Tongue (tissue), 2 donors: ENCODE data around the gene GPR143. TPM values are rescaled to one million over a fixed set of nuclear protein-coding genes. Genes with fewer than 3 reads are reported as not detected.
A peak's percentile ranks its signal among the peaks of the same experiment; 100 is the strongest.
"Not testable (repeated sequence)": the region's sequence is repeated elsewhere in the genome, so short reads cannot be mapped to it uniquely, and the experiment has no call there.

Source experiments
- DNase-seq: peaks from one replicate; pipeline ENCODE4 v3.0.0-alpha.2; 2015
- total RNA-seq: library from RNA; depleted of rRNA; stranded (reverse); fragments of >200 nt; gene quantifications from one replicate; pipeline ENCODE4 v1.2.3, GENCODE V29; 2014

The GPR143 gene
- not detected for total RNA-seq

DNA sequence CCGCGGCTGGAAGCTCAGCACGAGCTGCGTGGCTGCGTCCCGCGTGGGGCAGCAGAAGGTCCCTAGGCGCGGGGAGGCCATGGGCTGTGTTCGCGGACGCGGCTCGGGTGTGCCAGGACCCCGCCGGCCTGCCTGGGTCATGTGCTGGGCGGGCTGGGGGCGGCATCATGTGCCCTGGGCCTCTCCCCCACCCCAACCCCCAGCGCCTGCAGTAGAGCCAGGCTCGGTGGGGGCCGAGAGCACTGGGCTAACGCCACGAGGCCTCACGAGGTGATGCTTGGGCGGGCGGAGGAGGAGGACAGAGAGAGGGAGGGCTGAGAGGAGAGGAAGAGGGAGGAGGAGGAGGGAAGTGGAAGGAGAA lies at the start of gene GPR143:
GPR143 (minus strand) TSS at position 111 of the 361 bp plus-strand sequence; CDS start at position 81, 30 bp downstream.
- no peak for DNase-seq

DNA sequence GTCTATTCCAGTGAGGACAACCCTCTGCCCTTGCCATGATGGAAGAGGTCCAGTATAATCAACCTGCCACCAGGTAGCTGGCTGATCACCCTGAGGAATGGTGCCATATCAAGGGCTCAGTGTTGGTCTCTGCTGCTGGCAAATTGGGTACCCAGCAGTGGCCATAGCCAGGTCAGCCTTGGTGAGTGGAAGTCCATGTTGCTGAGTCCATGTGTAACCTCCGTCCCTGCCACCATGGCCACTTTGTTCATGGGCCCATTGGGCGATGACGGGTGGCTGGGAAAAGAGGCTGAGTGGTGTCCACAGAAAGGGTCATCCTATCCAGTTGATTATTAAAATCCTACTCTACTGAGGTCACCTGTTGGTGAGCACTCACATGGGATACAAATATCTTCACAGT lies 45.4 kb upstream of the GPR143 start:
- DNase-seq, result not testable (repeated sequence)

DNA sequence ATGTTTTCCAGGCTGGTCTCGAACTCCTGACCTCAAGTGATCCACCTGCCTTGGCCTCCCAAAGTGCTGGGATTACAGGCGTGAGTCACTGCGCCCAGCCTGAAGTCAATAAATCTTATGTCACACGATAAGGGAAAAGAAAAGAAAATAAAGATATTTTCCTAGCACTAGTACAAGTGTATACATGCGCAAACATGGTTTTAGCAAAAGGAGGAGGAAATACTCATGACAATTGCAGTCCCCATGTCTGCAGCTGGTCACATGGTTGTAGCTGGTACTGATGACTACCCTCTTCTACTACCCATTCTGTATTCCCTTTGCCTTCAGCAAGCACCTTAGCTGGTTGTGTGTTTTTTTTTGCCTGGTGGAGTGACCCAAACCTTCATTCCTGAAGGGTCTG lies 44.2 kb upstream of the GPR143 start:
- not testable (repeated sequence) for DNase-seq

DNA sequence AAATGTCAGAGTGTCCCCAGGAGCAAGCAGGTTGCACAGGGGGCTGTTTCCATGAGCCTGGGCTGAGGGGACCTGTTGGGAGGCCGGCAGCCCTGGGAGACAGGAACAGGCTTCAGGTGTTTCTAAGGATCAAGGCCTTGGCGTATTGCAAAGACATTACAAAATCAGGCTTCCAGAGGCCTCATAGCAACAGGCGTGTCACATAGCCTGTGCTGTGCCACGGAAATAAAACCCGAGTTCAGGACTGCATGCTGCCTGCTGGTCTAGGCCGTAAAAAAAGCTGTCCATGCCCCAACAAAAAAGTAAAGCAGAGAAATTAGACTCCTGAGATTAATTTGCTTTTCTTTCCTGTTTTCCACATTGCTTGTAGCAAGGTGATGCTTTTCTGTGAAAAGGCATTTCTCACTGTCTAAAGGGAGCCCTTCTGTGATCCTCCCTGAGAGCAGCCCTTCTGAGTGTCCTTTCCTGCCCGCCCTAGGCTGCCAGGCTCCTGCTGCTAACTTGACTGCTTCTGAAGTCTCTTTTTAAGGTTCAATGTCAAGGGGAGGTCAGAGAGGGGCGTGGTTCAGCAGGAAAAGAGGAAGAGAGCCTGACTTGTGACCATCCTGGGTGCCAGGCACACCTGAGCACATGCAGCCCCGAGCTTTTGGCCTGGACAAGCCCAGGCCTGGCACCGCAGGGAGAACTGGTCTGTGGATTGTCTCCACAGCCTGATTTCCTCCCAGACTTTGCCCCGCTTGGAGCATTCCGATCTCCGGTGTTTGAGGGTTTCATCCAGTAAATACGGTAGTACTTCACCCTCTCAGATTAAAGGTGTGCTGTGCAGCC lies 41.9 kb upstream of the GPR143 start:
- no peak for DNase-seq

DNA sequence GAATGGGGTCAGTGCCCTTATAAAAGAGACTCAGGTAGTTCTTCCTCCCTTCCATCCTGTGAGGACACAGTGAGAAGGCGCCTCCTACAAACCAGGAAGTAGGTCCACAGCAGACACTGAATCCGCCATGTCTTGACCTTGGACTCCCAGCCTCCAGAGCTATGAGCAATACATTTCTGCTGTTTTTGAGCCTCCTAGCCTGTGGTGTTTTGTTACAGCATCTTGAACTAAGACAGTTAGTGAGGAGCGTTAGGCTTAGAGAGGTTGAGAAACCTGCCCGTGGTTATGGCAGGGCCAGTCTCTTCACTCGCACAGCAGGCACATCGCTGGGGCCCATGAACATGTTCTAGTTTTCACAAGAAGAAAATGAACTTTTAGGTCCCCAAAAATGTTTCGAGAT lies 40.3 kb upstream of the GPR143 start:
- no peak for DNase-seq

DNA sequence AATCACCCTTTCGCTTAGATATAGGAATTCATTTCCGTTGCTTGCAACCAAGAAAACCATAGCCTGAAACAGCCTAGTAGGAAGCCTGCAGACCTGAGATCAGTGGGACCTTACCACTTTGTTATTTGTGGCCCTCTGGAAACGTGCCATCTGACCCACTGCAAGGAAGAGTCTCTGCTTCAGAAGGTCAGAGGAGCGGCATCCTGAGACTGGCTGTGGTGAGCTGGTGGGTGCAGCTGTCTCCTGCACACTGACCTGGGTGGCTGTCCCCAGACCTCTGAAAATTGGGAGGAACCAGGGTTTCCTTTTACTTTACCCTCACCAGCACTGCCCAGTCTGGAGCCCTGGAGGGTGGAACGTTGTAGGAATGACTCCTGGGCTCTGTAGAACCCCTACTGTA lies 38.8 kb upstream of the GPR143 start:
- no peak for DNase-seq

DNA sequence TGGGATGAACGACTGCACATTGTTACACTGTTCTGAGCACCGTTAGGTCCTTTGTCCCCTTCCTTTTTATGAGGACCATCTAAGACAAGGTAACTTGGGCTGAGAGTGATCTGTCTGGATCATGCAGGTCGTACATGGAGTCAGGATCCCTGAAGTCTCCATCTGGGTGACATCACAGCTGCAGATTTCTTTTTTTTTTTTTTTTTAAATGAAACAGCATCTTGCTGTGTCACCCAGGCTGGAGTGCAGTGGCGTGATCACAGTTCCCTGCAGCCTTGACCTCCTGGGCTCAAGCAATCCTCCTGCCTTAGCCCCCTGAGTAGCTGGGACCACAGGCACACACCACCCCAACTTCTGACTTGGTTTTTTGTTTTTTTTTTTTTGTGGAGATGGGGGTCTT lies 37.1 kb upstream of the GPR143 start:
- no peak for DNase-seq

DNA sequence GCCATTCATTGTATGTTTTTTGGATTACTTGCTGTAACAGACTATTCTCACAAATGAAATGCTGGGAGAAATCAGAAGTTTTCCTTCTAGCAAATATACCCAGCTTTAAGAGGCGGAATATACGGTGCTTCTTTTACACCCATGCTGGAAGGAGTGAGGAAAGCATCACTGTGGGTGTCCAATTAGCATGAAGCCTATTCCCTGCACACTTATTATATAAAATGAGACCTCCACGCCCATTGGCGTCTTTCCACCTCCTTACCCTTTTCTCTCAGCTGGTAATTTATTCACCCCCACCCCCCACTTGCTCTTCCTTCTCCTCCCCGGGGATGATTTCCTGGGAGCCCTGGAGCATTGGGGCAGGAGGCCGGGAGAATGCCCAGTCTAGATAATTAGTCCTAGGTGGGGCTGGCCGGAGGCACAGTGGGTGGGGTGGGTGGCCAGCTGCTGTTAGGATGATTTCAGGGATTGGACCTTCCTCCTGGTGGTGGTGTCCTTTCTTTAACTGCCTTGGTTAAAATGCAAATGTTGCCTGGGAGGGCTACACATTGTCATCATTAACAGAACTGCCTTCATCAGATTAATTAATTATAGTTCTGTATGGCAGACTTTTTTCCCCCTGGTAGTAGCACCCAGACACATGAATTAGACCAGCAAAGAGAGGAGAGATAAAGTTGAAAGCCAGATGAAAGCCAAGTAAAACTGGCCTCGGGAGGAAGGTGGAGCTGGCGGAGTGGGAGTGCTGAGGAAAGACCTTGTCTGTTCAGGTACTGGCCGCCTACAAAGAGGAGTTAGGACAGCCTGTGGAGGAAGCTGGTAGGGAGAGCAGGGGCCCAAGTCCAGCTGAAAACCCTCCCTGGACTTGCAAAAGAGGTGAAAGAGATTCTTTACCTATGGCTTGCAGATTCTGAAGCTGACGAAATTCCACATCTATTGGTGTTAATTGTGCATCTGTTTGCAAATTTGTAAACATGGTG lies 32.0 kb upstream of the GPR143 start:
- DNase-seq, result no peak

DNA sequence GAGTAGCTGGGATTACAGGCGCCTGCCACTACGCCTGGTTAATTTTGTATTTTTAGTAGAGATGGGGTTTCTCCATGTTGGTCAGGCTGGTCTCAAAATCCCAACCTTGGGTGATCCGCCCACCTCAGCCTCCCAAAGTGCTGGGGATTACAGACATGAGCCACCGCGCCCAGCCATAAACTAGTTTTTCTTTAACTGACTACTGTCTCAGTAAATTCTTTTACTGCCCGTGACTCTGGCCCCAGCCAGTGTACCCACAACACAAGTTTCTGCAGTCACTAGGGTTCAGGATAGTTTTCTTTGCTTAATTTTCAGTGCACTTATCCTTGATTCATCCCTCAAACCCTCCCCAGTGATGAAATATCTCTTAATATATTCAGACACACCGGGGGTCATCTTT lies 28.8 kb upstream of the GPR143 start:
- DNase-seq, result no peak

DNA sequence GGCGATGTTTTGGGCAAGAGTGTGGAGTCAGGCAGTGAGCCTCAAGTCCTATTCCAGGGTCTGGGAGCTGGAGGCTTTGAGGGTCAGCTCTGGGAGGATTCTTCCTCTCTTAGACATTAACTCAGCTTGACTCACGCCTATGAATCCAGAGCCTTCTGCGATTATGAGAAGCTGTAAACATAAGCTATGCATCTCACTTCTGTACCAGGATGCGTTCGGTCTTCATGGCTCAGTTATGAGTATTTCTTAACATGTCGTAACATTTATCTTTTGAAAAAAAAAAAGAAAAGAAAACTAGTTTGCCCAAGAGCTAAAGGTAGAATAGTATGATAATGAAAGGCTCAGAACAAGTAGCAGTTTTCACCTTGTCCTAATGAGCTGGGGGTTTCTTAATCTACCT lies 25.2 kb upstream of the GPR143 start:
- no peak for DNase-seq

DNA sequence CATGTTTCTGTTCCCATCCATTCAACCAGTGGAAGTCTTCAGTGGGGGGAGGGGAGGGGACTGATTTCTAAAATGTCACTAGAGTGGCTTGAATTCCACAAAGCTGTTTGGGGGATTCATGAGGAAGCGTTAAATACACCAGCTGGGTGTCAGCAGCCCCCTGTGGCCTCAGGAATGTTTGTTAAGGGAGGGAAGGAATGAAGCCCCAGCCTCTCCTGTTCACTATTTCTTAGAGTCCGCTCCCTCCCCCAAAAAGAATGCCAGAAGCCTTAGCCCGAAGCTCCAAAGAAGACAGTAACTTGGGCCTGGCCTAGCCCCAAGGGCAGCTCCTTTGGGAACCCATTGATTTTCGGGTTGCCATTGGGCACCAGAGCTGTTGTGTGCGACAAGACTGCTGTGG lies 23.9 kb upstream of the GPR143 start:
- DNase-seq, result no peak

DNA sequence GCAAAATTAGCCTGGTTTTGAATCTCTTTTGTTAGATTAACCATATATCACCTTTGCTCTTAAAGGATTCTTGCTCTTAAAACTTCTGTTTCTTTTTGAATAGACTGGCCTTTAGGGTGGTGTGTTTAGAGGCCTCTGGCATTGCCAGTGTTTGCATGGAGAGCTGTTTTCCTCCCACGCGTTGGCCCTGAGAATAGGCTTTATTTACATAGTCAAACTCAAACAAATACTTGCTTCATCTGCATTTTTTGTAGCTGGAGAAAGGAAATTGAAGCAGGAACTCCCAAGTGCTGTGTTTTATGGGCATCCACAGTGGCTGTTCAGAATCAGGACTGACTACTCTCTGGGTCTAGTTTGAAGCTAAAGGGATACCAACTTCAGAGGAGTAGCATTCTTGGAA lies 23.3 kb upstream of the GPR143 start:
- no peak for DNase-seq

DNA sequence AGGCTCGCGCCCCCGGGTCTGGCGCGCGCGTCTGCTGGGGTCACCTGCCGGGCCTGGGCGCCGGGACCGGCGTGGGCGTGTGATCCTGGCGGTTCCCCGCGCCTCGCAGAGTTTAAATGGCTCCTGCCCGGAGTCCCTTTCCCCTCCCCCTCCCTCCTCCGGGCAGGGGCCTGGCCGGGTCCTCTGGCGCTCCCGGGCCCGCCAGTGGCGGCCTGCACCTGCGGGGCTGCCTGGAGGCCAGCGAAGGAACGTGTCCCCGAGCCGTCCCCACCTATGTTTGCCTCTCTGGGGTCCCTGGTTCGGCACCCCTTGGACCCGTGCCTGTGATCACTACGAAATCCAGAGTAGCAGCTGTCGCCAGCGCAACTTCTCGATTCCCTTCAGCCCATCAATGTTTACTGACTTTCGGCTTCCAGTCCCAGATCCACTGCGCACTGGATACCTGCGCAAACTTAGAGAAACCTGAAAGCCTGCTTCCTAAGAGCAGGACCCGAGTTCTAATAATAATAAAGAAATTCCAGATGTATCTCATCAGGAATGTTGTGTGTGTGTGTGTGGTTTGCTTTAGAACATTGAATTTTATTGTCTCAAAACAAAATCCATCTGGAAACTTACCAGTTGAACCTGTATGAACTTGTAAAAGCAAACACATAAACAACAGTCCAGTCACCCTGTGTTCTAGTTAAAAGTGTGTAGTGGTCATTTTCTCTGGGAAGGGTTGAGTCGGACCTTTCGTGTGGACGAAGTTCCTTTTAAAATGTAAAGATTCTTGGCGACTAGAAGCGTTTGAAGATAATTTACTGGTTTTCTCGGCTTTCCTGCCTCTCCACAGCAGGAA lies 21.4 kb upstream of the GPR143 start:
- no peak for DNase-seq

DNA sequence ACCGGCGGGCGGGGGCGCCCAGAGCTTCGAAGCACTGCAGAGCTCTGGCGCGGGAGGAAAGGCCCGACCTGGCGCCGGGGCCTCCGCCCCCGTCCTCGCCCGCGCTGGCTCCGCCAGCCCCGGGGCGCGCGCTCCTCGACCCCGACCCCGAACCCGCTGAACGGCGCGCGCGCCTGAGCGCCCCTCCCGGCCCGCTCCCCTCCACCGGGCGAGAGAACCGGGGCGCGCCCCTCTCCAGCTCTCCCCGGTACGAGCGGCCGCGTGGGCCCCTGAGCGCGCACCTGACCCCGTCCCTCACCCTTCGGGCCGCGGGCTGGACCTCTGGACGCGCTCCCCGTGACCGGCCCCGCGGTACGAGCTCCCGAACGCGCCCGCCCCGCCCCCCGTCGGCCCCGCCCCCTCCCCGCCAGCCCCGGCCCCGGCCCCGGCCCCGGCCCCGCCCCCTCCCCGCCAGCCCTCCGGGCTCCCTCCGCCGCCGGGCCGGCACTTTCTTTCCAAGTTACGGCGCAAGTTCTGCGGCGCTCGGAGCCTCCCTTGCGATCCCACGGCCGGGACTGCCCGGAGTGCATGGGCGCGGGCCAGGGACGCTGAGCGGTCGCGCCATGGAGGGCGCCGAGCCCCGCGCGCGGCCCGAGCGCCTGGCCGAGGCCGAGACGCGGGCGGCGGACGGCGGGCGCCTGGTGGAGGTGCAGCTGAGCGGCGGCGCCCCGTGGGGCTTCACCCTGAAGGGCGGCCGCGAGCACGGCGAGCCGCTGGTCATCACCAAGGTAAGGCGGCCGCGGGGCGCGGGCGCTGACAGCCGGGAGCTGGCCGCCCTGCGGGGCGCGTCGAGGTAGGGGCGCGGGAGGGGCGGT lies 20.5 kb upstream of the GPR143 start, which contains the start of gene SHROOM2:
SHROOM2 (plus strand) TSS at position 486 of the 854 bp plus-strand sequence; CDS start at position 603, 117 bp downstream.
- DNase-seq, result peak; percentile 29

DNA sequence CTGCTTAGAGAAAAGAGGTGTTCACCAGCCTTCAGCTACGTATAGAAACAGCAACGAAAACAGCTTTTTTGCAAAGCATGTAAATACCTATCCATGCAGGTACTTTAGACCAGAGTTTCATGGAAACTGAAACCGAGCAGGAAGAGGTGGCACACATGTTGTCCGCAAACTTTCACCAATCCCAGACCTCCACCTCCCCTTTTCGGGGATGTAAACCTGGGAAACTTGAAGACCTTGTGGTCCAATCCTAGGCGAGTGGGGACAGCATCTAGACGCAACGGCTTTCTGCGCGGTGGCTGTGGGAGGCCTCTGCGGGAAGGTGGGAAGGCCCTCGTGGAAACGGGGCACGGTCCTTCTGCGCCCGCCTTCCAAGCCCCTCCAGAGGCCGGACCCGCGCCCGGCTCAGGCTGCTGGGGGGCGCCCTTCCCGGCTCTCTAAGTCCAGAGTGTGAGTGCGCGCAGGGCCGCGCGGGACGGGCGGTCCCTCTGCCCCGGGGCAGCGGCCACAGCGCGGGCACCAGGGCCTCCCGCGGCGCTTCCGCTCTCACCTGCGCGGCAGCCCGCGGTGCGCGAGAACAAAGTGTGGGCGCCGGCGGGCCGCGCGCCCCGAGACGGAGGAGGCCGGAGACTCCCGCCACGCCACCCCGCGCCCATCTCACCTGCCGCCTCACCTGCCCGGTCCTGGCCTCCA lies 19.8 kb upstream of the GPR143 start:
- DNase-seq, result no peak

DNA sequence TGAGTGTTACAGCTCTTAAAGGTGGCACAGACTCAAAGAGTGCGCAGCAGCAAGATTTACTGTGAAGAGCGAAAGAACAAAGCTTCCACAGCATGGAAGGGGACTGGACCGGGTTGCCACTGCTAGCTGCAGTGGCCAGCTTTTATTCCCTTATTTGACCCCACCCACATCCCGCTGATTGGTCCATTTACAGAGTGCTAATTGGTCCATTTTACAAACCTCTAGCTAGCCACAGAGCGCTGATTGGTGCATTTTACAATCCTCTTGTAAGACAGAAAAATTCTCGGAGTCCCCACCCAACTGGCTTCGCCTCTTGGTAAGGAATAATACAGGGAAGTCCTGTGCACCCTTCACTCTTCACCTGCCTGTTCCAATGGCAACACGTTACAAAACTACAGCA lies 18.7 kb upstream of the GPR143 start:
- DNase-seq, result no peak

DNA sequence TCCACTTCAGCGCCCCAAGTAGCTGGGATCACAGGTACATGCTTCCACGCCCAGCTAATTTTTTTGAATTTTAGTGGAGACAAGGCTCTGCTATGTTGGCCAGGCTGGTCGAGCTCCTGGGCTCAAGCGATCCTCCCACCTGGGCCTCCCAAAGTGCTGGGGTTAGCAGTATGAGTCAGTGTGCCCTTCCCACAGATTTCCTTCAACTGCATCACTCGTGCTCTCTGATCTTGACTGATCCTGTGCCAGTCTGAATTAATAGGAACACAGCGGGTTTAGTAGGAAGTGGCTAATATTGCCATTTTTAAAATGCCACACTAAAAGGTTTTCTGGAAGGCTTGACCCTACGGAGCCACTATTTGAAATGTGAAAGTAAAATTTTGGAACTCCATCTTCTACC lies 16.3 kb upstream of the GPR143 start:
- DNase-seq, result no peak

DNA sequence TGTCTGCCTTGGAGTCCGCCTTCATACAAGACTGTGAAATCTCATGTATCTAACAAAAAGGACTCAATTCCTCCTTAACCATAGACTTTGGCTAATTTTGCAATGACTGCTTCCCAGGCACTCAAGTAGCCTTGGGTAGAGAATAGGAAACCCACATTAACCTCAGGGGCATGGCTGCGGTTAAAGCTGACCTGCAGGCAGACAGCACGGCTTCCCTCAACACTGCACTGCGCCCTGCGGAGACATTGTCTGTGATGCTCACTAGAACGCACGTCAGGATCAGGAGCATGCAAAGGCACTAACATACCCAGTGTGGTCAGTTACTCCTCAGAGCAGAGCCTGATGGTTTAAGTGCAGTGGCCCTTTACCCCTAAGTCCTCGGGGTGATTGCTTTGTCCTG lies 10.3 kb upstream of the GPR143 start:
- DNase-seq, result no peak

DNA sequence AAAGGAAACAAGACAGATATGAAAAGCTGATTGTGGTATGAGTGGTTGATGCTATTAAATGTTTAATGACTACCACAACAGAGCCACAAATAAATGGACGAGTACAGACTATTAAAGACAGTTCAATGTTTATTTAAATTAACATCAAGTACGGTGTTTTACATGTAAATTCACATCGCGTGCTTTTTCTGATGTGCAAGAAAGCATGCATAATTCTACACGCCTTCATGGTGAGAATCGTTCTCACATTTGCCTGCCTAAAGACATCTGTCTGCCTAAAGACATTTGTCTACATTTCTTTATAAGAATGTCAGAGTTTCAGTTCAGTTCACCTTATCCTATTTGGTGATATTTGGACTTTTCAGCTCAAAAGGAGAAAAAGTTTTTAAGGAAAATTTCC lies 7.3 kb upstream of the GPR143 start:
- no peak for DNase-seq

DNA sequence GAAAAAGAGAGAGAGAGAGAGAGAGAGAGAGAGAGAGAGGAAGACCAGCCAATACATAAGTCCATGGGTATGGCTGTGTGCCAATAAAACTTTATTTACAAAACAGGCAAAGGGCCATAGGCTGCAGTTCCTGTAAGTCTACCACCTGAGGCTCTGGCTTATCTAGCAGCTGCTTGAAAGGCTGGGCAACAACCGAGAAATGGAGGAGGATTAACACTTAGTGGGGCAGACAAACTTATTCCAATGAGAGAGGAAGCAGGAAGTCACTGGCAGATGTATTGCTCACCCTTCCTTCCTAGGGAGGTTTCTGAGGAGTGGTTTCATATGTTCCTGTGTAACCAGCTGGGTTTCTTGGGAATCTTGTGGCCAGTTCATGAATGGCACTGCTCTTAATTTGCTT lies 4.7 kb upstream of the GPR143 start:
- DNase-seq, result no peak
